Loucy (cell line): ENCODE data around the gene BPIFB4.

ENCODE experiments used
- H2AFZ ChIP-seq: fragments of 200-600 bp; sonication (generic); 2 replicates; pipeline ENCODE4 v1.6.0; 2016; ENCODE audit warnings: antibody characterized with exemption, mild to moderate bottlenecking, low read length, moderate library complexity
- H3F3A ChIP-seq: fragments of 200-600 bp; 2 replicates; pipeline ENCODE4 v1.6.0; 2016; ENCODE audit warnings: antibody characterized with exemption, low read depth, mild to moderate bottlenecking
- H3K27me3 ChIP-seq: fragments of 200-600 bp; sonication (generic); 2 replicates; pipeline ENCODE4 v1.6.1; 2014; ENCODE audit warnings: low read length, mild to moderate bottlenecking; ENCODE audit not compliant: insufficient read depth, poor library complexity, severe bottlenecking
- H3K36me3 ChIP-seq: fragments of 200-600 bp; sonication (generic); 2 replicates; pipeline ENCODE4 v1.6.1; 2016; ENCODE audit warnings: low read length; ENCODE audit not compliant: insufficient read depth
- H3K4me1 ChIP-seq: fragments of 200-600 bp; sonication (generic); 2 replicates; pipeline ENCODE4 v1.5.1; 2014; ENCODE audit warnings: low read length, mild to moderate bottlenecking; ENCODE audit not compliant: insufficient read depth, poor library complexity, severe bottlenecking
- H3K4me2 ChIP-seq: fragments of 200-600 bp; sonication (generic); 2 replicates; pipeline ENCODE4 v1.6.0; 2014; ENCODE audit warnings: antibody characterized with exemption, low read length, low read depth, mild to moderate bottlenecking; ENCODE audit not compliant: poor library complexity, severe bottlenecking
- H3K4me3 ChIP-seq: fragments of 200-600 bp; sonication (generic); 2 replicates; pipeline ENCODE4 v1.5.1; 2014; ENCODE audit warnings: low read length, mild to moderate bottlenecking, mixed read lengths; ENCODE audit not compliant: poor library complexity, severe bottlenecking
- H3K79me2 ChIP-seq: fragments of 200-600 bp; sonication (generic); 2 replicates; pipeline ENCODE4 v1.6.1; 2014; ENCODE audit warnings: low read length; ENCODE audit not compliant: insufficient read depth
- H3K9ac ChIP-seq: fragments of 200-600 bp; sonication (generic); 2 replicates; pipeline ENCODE4 v1.6.0; 2014; ENCODE audit warnings: mild to moderate bottlenecking, low read depth, low read length, moderate library complexity; ENCODE audit not compliant: poor library complexity, severe bottlenecking
- H3K9me2 ChIP-seq: fragments of 200-600 bp; sonication (generic); replicated peaks from 2 replicates; pipeline ENCODE4 v1.6.1; 2016; ENCODE audit warnings: low read depth, low read length, mixed read lengths
- H3K9me3 ChIP-seq: fragments of 200-600 bp; sonication (generic); 2 replicates; pipeline ENCODE4 v1.6.1; 2014; ENCODE audit warnings: mild to moderate bottlenecking, antibody characterized with exemption, low read length, low read depth; ENCODE audit not compliant: insufficient read depth
- H4K20me1 ChIP-seq: fragments of 200-600 bp; sonication (generic); 2 replicates; pipeline ENCODE4 v1.6.0; 2014; ENCODE audit warnings: antibody characterized with exemption, low read length, mild to moderate bottlenecking; ENCODE audit not compliant: insufficient read depth, poor library complexity, severe bottlenecking
- EZH2phosphoT487 ChIP-seq: fragments of 200-600 bp; IDR thresholded peaks from 2 replicates; pipeline ENCODE4 v1.6.1; 2018; ENCODE audit warnings: antibody characterized with exemption, mild to moderate bottlenecking, moderate library complexity, borderline replicate concordance
- TF ChIP-seq, protein P1 (sequence below): fragments of 200-600 bp; sonication (generic); conservative IDR thresholded peaks from 2 replicates; pipeline ENCODE4 v1.5.1; 2014; ENCODE audit warnings: mild to moderate bottlenecking, antibody characterized with exemption, low read length

BPIFB4 gene

DNA sequence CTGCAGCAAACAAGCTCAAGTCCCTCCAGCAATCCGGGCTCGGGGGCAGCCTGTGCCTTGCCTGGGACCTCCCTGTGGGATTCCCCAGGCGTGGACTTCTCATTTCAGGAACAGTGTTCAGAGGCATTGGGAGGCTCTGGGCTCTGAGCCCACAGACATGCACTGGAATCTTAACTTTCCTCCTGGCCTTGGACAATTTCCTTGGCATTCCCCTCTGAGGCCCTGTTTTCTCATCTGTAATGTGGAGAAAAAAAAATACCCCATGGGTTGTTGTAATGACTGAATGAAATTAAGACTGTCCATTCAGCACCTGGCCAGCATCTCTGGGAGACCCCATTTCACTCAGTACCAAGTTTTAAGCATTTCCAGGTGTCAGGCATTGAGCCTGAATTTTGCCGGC lies 17.6 kb downstream of the BPIFB4 start:
- Histone ChIP-seq H4K20me1 (no peaks in the 10 kb centered on the region), H3K4me3 (no peak overlapping the region), H3K79me2 (no peaks in the 10 kb centered on the region), H3K4me1 (no peaks in the 10 kb centered on the region), H3K9me2 (no peaks in the 10 kb centered on the region), H3K27me3 (no peaks in the 10 kb centered on the region), H3K9me3 (no peaks in the 10 kb centered on the region), H3K4me2 (no peak overlapping the region), H2AFZ (no peak overlapping the region), H3F3A (no peaks in the 10 kb centered on the region), H3K9ac (no peak overlapping the region), H3K36me3 (no peaks in the 10 kb centered on the region)
- TF ChIP-seq, protein P1, sequence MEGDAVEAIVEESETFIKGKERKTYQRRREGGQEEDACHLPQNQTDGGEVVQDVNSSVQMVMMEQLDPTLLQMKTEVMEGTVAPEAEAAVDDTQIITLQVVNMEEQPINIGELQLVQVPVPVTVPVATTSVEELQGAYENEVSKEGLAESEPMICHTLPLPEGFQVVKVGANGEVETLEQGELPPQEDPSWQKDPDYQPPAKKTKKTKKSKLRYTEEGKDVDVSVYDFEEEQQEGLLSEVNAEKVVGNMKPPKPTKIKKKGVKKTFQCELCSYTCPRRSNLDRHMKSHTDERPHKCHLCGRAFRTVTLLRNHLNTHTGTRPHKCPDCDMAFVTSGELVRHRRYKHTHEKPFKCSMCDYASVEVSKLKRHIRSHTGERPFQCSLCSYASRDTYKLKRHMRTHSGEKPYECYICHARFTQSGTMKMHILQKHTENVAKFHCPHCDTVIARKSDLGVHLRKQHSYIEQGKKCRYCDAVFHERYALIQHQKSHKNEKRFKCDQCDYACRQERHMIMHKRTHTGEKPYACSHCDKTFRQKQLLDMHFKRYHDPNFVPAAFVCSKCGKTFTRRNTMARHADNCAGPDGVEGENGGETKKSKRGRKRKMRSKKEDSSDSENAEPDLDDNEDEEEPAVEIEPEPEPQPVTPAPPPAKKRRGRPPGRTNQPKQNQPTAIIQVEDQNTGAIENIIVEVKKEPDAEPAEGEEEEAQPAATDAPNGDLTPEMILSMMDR = no peak
- TF ChIP-seq EZH2phosphoT487 = no peak

GRCh38 chr20:33099843-33100538 lies 20.5 kb downstream of the BPIFB4 start:
- Histone ChIP-seq H2AFZ (no peak overlapping the region), H3K4me2 (no peak overlapping the region), H3F3A (no peaks in the 10 kb centered on the region), H3K4me3 (no peak overlapping the region), H3K36me3 (no peaks in the 10 kb centered on the region), H3K9me3 (no peaks in the 10 kb centered on the region), H3K4me1 (no peaks in the 10 kb centered on the region), H4K20me1 (no peaks in the 10 kb centered on the region), H3K79me2 (no peaks in the 10 kb centered on the region), H3K9ac (no peak overlapping the region), H3K9me2 (no peaks in the 10 kb centered on the region), H3K27me3 (no peaks in the 10 kb centered on the region)
- no peak for TF ChIP-seq EZH2phosphoT487
- TF ChIP-seq, protein P1 = no peak

GRCh38 chr20:33103556-33103955 lies 24.1 kb downstream of the BPIFB4 start:
- Histone ChIP-seq H3F3A (no peaks in the 10 kb centered on the region), H3K4me3 (no peak overlapping the region), H3K4me2 (no peak overlapping the region), H3K9ac (no peak overlapping the region), H3K27me3 (no peaks in the 10 kb centered on the region), H3K79me2 (no peaks in the 10 kb centered on the region), H3K36me3 (no peaks in the 10 kb centered on the region), H3K9me3 (no peaks in the 10 kb centered on the region), H4K20me1 (no peaks in the 10 kb centered on the region), H3K4me1 (no peaks in the 10 kb centered on the region), H3K9me2 (no peaks in the 10 kb centered on the region), H2AFZ (no peak overlapping the region)
- TF ChIP-seq, protein P1 = no peak
- no peak for TF ChIP-seq EZH2phosphoT487
